HepG2 (cell line): ENCODE measurements around the gene NARF. TPM values are rescaled to one million over a fixed set of nuclear protein-coding genes. Genes with fewer than 3 reads are reported as not detected.

Source experiments
- CCAR2 ChIP-seq: fragments of 200-400 bp; formaldehyde crosslinking; optimal IDR thresholded peaks from 2 replicates; pipeline ENCODE3; 2018; ENCODE audit warnings: low read depth, mild to moderate bottlenecking, low read length, moderate library complexity
- FOXO1 ChIP-seq: sonication (generic); formaldehyde crosslinking; IDR thresholded peaks from 2 replicates; pipeline ENCODE4 v1.4.0; 2020; ENCODE audit warnings: missing genetic modification reagents
- KLF6 ChIP-seq: IDR thresholded peaks from 2 replicates; pipeline ENCODE4 v1.8.0; 2016; ENCODE audit warnings: missing biosample characterization, missing genetic modification reagents
- LCORL ChIP-seq, 2 experiments: fragments of 450-650 bp in 1 of 2; sonication (generic) in 1 of 2; formaldehyde crosslinking in 1 of 2; IDR thresholded peaks; 2 replicates each; pipeline versions ENCODE4 v1.5.0 to v1.6.1; 2017 to 2020; ENCODE audit warnings: antibody characterized with exemption in 1 of 2, missing genetic modification reagents in 1 of 2
- PHF20 ChIP-seq: sonication (generic); formaldehyde crosslinking; IDR thresholded peaks from 2 replicates; pipeline ENCODE4 v1.5.0; 2020; ENCODE audit warnings: mild to moderate bottlenecking, missing genetic modification reagents
- POLR2G ChIP-seq: fragments of 200-400 bp; formaldehyde crosslinking; IDR thresholded peaks from 2 replicates; pipeline ENCODE4 v1.6.1; 2018; ENCODE audit warnings: mild to moderate bottlenecking, low read depth, low read length, moderate library complexity
- ZNF101 ChIP-seq: sonication (generic); formaldehyde crosslinking; IDR thresholded peaks from 2 replicates; pipeline ENCODE4 v1.4.0; 2020; ENCODE audit warnings: mild to moderate bottlenecking, low read depth, missing genetic modification reagents, borderline replicate concordance
- ZNF296 ChIP-seq: sonication (generic); formaldehyde crosslinking; conservative IDR thresholded peaks from 2 replicates; pipeline ENCODE4 v1.5.0; 2020; ENCODE audit warnings: mild to moderate bottlenecking, missing genetic modification reagents
- ZNF619 ChIP-seq: sonication (generic); formaldehyde crosslinking; IDR thresholded peaks from 2 replicates; pipeline ENCODE4 v1.4.0; 2020; ENCODE audit warnings: mild to moderate bottlenecking, missing genetic modification reagents
- ZNF644 ChIP-seq: IDR thresholded peaks from 2 replicates; pipeline ENCODE4 v1.6.1; 2016; ENCODE audit warnings: low read depth
- ZNF746 ChIP-seq: sonication (generic); formaldehyde crosslinking; IDR thresholded peaks from 2 replicates; pipeline ENCODE4 v1.8.0; 2022; ENCODE audit warnings: mild to moderate bottlenecking, missing genetic modification reagents
- polyA plus RNA-seq, 8 experiments: library from polyadenylated mRNA; depleted of rRNA in 3 of 8; stranded (reverse) in 7 of 8; unstranded in 1 of 8; fragments of >200 nt; fragmentation: Illumina TruSeq in 4 of 8; extraction: Trizol in 4 of 8; gene quantifications; 2 replicates each; pipeline versions ENCODE4 v1.2.1 to v1.2.3, GENCODE V29; 2011 to 2016; ENCODE audit warnings: low read depth in 4 of 8, missing spikeins in 1 of 8, mixed read lengths in 1 of 8; ENCODE audit not compliant: insufficient read depth in 1 of 8
- total RNA-seq, 5 experiments: library from RNA; depleted of rRNA; stranded (reverse); fragments of >200 nt; fragmentation: Illumina TruSeq; extraction: Trizol; gene quantifications; 2 replicates each; pipeline ENCODE4 v1.2.3, GENCODE V29; 2016; ENCODE audit warnings: low read depth in 1 of 5
- TF ChIP-seq, protein P1 (sequence below): sonication (generic); formaldehyde crosslinking; conservative IDR thresholded peaks from 2 replicates; pipeline ENCODE4 v1.4.0; 2020; ENCODE audit warnings: mild to moderate bottlenecking, missing genetic modification reagents, moderate library complexity
- TF ChIP-seq, protein P2 (sequence below): sonication (generic); formaldehyde crosslinking; conservative IDR thresholded peaks from 2 replicates; pipeline ENCODE4 v1.4.0; 2020; ENCODE audit warnings: missing genetic modification reagents
- TF ChIP-seq, protein P3 (sequence below): sonication (generic); formaldehyde crosslinking; IDR thresholded peaks from 2 replicates; pipeline ENCODE4 v1.8.1; 2022; ENCODE audit warnings: low read depth, mild to moderate bottlenecking, missing genetic modification reagents
- TF ChIP-seq, protein P4 (sequence below): sonication (generic); formaldehyde crosslinking; conservative IDR thresholded peaks from 2 replicates; pipeline ENCODE4 v1.8.0; 2022; ENCODE audit warnings: missing genetic modification reagents
- TF ChIP-seq, protein P5 (sequence below): sonication (generic); formaldehyde crosslinking; conservative IDR thresholded peaks from 2 replicates; pipeline ENCODE4 v1.5.0; 2020; ENCODE audit warnings: missing genetic modification reagents
- TF ChIP-seq, protein P6 (sequence below): IDR thresholded peaks from 2 replicates; pipeline ENCODE4 v1.6.1; 2016; ENCODE audit warnings: mild to moderate bottlenecking, missing biosample characterization, missing genetic modification reagents

The NARF gene
- total and polyA plus RNA-seq, 2 of the 13 experiments (the other 11 are each of a cell fraction or from before 2014, with no cell fraction given), result 61.1 to 144 TPM

DNA sequence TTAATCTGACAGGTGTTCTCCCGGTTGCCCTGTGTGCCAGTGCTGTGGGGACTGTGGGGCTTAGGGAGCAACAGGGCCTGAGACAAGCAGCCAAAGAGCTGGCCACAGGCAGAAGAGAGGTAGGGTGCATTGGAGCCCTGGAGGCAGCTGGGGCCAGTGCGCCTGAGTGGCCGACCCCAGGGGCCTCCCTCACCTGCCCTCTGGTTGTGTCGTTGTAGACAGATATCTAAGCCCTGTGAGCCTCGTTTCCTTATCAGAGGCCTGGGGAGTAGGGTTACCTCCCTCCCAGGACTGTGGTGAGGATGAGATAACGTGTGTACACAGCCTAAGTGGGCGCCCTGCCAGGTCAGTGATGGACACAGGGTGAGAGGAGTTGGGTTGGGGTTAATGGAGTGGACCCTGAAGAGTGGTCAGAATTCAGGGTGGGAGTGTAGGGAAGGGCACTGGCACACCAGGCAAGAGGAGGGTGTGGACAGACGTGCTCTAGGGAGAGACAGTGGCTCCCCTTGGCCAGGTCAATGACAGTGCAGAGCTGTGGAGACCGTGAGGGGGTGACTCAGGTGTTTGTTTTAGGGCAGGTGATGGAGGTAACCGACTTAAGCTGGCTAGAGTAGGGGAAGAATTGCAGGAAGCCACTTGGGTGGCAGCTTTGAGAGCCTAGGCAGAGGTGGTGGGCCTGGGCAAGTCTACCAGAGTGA, 3.4 kb downstream of the NARF start (continued):
- TF ChIP-seq CCAR2 (no peak), ZNF101 (CRISPR knock-in tag) (no peak), ZNF619 (peak; percentile 71; the same call in 1 of the 2 replicates), ZNF644 (0 out of 2 replicates have a peak, but pooled peaks have one; percentile 47), FOXO1 (CRISPR knock-in tag) (peak; percentile 48; the same call in 1 of the 2 replicates), PHF20 (no peak), ZNF296 (CRISPR knock-in tag) (peak; percentile 76; the same call in 1 of the 2 replicates), LCORL (IDR thresholded peaks at IDR 0.05) (no peak), LCORL (CRISPR knock-in tag; IDR thresholded peaks at IDR 0.05) (peak; percentile 75), POLR2G (no peak), KLF6 (CRISPR knock-in tag) (0 out of 2 replicates have a peak, but pooled peaks have one; percentile 34), ZNF746 (CRISPR knock-in tag) (peak; percentile 90)
- TF ChIP-seq, protein P1, sequence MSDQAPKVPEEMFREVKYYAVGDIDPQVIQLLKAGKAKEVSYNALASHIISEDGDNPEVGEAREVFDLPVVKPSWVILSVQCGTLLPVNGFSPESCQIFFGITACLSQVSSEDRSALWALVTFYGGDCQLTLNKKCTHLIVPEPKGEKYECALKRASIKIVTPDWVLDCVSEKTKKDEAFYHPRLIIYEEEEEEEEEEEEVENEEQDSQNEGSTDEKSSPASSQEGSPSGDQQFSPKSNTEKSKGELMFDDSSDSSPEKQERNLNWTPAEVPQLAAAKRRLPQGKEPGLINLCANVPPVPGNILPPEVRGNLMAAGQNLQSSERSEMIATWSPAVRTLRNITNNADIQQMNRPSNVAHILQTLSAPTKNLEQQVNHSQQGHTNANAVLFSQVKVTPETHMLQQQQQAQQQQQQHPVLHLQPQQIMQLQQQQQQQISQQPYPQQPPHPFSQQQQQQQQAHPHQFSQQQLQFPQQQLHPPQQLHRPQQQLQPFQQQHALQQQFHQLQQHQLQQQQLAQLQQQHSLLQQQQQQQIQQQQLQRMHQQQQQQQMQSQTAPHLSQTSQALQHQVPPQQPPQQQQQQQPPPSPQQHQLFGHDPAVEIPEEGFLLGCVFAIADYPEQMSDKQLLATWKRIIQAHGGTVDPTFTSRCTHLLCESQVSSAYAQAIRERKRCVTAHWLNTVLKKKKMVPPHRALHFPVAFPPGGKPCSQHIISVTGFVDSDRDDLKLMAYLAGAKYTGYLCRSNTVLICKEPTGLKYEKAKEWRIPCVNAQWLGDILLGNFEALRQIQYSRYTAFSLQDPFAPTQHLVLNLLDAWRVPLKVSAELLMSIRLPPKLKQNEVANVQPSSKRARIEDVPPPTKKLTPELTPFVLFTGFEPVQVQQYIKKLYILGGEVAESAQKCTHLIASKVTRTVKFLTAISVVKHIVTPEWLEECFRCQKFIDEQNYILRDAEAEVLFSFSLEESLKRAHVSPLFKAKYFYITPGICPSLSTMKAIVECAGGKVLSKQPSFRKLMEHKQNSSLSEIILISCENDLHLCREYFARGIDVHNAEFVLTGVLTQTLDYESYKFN (CRISPR knock-in tag), result peak; percentile 83
- TF ChIP-seq, protein P2, sequence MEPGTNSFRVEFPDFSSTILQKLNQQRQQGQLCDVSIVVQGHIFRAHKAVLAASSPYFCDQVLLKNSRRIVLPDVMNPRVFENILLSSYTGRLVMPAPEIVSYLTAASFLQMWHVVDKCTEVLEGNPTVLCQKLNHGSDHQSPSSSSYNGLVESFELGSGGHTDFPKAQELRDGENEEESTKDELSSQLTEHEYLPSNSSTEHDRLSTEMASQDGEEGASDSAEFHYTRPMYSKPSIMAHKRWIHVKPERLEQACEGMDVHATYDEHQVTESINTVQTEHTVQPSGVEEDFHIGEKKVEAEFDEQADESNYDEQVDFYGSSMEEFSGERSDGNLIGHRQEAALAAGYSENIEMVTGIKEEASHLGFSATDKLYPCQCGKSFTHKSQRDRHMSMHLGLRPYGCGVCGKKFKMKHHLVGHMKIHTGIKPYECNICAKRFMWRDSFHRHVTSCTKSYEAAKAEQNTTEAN (CRISPR knock-in tag), result no peak
- TF ChIP-seq, protein P3, sequence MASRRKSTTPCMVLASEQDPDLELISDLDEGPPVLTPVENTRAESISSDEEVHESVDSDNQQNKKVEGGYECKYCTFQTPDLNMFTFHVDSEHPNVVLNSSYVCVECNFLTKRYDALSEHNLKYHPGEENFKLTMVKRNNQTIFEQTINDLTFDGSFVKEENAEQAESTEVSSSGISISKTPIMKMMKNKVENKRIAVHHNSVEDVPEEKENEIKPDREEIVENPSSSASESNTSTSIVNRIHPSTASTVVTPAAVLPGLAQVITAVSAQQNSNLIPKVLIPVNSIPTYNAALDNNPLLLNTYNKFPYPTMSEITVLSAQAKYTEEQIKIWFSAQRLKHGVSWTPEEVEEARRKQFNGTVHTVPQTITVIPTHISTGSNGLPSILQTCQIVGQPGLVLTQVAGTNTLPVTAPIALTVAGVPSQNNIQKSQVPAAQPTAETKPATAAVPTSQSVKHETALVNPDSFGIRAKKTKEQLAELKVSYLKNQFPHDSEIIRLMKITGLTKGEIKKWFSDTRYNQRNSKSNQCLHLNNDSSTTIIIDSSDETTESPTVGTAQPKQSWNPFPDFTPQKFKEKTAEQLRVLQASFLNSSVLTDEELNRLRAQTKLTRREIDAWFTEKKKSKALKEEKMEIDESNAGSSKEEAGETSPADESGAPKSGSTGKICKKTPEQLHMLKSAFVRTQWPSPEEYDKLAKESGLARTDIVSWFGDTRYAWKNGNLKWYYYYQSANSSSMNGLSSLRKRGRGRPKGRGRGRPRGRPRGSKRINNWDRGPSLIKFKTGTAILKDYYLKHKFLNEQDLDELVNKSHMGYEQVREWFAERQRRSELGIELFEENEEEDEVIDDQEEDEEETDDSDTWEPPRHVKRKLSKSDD, result 0 out of 2 replicates have a peak, but pooled peaks have one; percentile 11
- TF ChIP-seq, protein P4, sequence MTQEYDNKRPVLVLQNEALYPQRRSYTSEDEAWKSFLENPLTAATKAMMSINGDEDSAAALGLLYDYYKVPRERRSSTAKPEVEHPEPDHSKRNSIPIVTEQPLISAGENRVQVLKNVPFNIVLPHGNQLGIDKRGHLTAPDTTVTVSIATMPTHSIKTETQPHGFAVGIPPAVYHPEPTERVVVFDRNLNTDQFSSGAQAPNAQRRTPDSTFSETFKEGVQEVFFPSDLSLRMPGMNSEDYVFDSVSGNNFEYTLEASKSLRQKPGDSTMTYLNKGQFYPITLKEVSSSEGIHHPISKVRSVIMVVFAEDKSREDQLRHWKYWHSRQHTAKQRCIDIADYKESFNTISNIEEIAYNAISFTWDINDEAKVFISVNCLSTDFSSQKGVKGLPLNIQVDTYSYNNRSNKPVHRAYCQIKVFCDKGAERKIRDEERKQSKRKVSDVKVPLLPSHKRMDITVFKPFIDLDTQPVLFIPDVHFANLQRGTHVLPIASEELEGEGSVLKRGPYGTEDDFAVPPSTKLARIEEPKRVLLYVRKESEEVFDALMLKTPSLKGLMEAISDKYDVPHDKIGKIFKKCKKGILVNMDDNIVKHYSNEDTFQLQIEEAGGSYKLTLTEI, result no peak
- TF ChIP-seq, protein P5, sequence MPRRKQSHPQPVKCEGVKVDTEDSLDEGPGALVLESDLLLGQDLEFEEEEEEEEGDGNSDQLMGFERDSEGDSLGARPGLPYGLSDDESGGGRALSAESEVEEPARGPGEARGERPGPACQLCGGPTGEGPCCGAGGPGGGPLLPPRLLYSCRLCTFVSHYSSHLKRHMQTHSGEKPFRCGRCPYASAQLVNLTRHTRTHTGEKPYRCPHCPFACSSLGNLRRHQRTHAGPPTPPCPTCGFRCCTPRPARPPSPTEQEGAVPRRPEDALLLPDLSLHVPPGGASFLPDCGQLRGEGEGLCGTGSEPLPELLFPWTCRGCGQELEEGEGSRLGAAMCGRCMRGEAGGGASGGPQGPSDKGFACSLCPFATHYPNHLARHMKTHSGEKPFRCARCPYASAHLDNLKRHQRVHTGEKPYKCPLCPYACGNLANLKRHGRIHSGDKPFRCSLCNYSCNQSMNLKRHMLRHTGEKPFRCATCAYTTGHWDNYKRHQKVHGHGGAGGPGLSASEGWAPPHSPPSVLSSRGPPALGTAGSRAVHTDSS, result no peak
- TF ChIP-seq, protein P6, sequence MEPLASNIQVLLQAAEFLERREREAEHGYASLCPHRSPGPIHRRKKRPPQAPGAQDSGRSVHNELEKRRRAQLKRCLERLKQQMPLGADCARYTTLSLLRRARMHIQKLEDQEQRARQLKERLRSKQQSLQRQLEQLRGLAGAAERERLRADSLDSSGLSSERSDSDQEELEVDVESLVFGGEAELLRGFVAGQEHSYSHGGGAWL, result no peak
